ENCODE data around the gene RBM17. TPM values are rescaled to one million over a fixed set of nuclear protein-coding genes. Genes with fewer than 3 reads are reported as not detected.

Gene RBM17
- total and polyA plus RNA-seq, 2 of the 13 experiments (the other 11 are each of a cell fraction or from before 2014, with no cell fraction given), result 30.7 to 77.5 TPM

DNA sequence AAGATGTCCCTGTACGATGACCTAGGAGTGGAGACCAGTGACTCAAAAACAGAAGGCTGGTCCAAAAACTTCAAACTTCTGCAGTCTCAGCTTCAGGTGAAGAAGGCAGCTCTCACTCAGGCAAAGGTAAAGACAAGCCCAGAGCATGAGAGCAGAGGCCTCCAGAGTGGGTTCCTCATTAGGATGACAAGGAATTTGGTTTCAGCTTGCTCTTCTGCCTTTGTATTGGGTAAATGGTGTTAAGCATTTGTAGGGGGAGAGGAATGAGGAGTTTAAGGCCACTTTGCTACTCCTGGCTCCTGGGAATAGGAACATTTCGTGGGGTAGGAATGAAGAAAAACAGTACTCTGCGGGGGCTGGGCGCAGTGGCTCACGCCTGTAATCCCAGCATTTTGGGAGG, 8.2 kb downstream of the RBM17 start (continued):
- no peak for TF ChIP-seq ZNF276 (CRISPR knock-in tag; IDR thresholded peaks at IDR 0.05; ENCODE audit: low read depth)
- TF ChIP-seq ZNF264 (CRISPR knock-in tag; IDR thresholded peaks at IDR 0.05), result no peak
- TF ChIP-seq ZNF83 (CRISPR knock-in tag; IDR thresholded peaks at IDR 0.05; ENCODE audit: borderline replicate concordance), result no peak
- no peak for TF ChIP-seq ZNF558 (CRISPR knock-in tag; IDR thresholded peaks at IDR 0.05; ENCODE audit: borderline replicate concordance)
- no peak for TF ChIP-seq JDP2 (CRISPR knock-in tag; IDR thresholded peaks at IDR 0.05; ENCODE audit: borderline replicate concordance)
- TF ChIP-seq EEA1 (CRISPR knock-in tag; IDR thresholded peaks at IDR 0.05; ENCODE audit: borderline replicate concordance), result no peak

DNA sequence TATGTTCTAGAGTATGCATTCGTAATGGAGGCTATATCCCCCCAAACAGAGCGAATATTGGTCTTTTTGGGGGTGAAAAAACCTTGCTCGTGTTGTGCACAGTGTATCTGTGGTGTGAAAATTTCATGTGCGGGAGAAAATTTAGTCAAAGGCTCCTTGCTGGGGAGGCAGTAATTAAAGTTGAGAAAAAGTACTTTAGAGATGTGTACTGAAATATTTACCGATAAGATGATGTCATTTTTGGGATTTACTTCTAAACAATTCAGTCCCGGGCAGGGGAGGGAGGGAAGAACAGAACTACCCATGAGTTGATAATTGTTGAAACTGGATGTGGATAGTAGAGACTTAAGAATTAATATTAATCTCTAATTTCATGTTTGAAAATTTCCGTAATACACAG, 9.3 kb downstream of the RBM17 start:
- peaks cover 14 to 52% of the 10 kb centered on the region in 2 experiments for H3K36me3 ChIP-seq (replicated peaks in 1 of 2; ENCODE audit: control insufficient read depth in 1 of 2, insufficient read depth in 2 of 2, low read length in 2 of 2)
- no peak overlapping the region for H3K27ac ChIP-seq (ENCODE audit: extremely low read length, insufficient read depth, low read length)
- no TSS peak for BruUV-seq (replicated peaks)
- CTCF ChIA-PET (ENCODE audit: low intra/inter-chr PET ratio, low total read pairs), result no interaction called here
- no peak for FAIRE-seq
- peaks cover 15% of the 10 kb centered on the region for H4K20me1 ChIP-seq (ENCODE audit: insufficient read depth, low read length)
- H3K79me2 ChIP-seq (ENCODE audit: insufficient read depth, low read length), result peaks cover 51% of the 10 kb centered on the region
- TF ChIP-seq, protein P1, sequence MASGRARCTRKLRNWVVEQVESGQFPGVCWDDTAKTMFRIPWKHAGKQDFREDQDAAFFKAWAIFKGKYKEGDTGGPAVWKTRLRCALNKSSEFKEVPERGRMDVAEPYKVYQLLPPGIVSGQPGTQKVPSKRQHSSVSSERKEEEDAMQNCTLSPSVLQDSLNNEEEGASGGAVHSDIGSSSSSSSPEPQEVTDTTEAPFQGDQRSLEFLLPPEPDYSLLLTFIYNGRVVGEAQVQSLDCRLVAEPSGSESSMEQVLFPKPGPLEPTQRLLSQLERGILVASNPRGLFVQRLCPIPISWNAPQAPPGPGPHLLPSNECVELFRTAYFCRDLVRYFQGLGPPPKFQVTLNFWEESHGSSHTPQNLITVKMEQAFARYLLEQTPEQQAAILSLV (CRISPR knock-in tag; IDR thresholded peaks at IDR 0.05; ENCODE audit: borderline replicate concordance), result no peak
- TF ChIP-seq ATF7 (IDR thresholded peaks at IDR 0.05) (peak; percentile 66), ATF7 (CRISPR knock-in tag; IDR thresholded peaks at IDR 0.05) (no peak), SNAPC2 (CRISPR knock-in tag; IDR thresholded peaks at IDR 0.05) (no peak)
- no peaks in the 10 kb centered on the region; the same call in 1 of the 2 replicates for H3K4me1 ChIP-seq (ENCODE audit: insufficient read depth, low read length)
- H3K27me3 ChIP-seq (ENCODE audit: control insufficient read depth in 1 of 2, insufficient read depth in 2 of 2, low read length in 2 of 2), result no peaks in the 10 kb centered on the region
- H3K4me3 ChIP-seq (replicated peaks in 1 of 3; ENCODE audit: insufficient read depth in 1 of 3, low read depth in 2 of 3, low read length in 3 of 3), result no peak overlapping the region
- POLR2A ChIA-PET, result no interaction called here
- H3K4me2 ChIP-seq (ENCODE audit: low read depth, low read length), result no peak overlapping the region
- intact Hi-C loops (cut with micrococcal nuclease; ENCODE audit: unreplicated experiment), result no loop called here
- DNase-seq (ENCODE audit: low spot score), result no peak
- H3K9ac ChIP-seq (ENCODE audit: insufficient read depth, low read depth, low read length), result no peak overlapping the region
- H3K9me3 ChIP-seq (ENCODE audit: low read length), result no peaks in the 10 kb centered on the region
- in situ Hi-C loops (cut with HindIII; ENCODE audit: extremely low pct_ligation_motif_present, low pct_unique_long_range_greater_than_20kb), result no loop called here
- ATAC-seq, result no peak
- WGBS (ENCODE audit: low lambda C conversion rate), result 94% methylated on average over 7 of the region's 7 CpGs
- H2AFZ ChIP-seq (ENCODE audit: low read length), result no peak overlapping the region

All from HepG2 (cell line).